Right renal cortex interstitium (tissue), 3 donors: Measurements from ENCODE around the gene BMP2K. TPM values are rescaled to one million over a fixed set of nuclear protein-coding genes. Genes with fewer than 3 reads are reported as not detected.

Source experiments
- DNase-seq, 3 donors: peaks; one replicate each; pipeline ENCODE4 v3.0.0-alpha.2; 2013; ENCODE audit warnings: low read depth in 3 of 3, low spot score in 2 of 3
- polyA plus RNA-seq, 3 donors: library from polyadenylated mRNA; unstranded; fragments of 120-200 nt; gene quantifications; one replicate each; pipeline ENCODE4 v1.2.1, GENCODE V29; 2013; ENCODE audit not compliant: insufficient read length in 3 of 3

BMP2K gene
- polyA plus RNA-seq, 3 donors = 25.1 to 27.1 (median 25.5) TPM

GRCh38 chr4:78923464-78924312 is 147.5 kb downstream of the BMP2K start:
- no peak for DNase-seq

- DNase-seq = no peak
These were observed 150.7 kb downstream of the BMP2K start for GRCh38 chr4:78926826-78927225.

GRCh38 chr4:78928835-78929234 is 152.7 kb downstream of the BMP2K start:
- DNase-seq = no peak

GRCh38 chr4:78930016-78930629 is 154.0 kb downstream of the BMP2K start:
- DNase-seq = no peak

GRCh38 chr4:78936989-78937388 is 160.8 kb downstream of the BMP2K start:
- no peak for DNase-seq

GRCh38 chr4:78937837-78938236 is 161.7 kb downstream of the BMP2K start:
- DNase-seq = no peak

- no peak for DNase-seq
These were observed 162.3 kb downstream of the BMP2K start for GRCh38 chr4:78938474-78938867.

- peak; percentile 45 to 76 (median 59) for DNase-seq
These were observed 162.9 kb downstream of the BMP2K start, which contains the start of gene PAQR3 for GRCh38 chr4:78938868-78939666. Gene PAQR3, minus strand, starts transcription at chr4:78939438. Its CDS starts 214 bp downstream, at chr4:78939224.

GRCh38 chr4:78939667-78940008 is 163.5 kb downstream of the BMP2K start:
- DNase-seq = no peak

GRCh38 chr4:78940752-78941151 is 164.6 kb downstream of the BMP2K start:
- no peak for DNase-seq

- DNase-seq = no peak
These were observed 168.2 kb downstream of the BMP2K start for GRCh38 chr4:78944381-78944780.

- no peak for DNase-seq
These were observed 169.6 kb downstream of the BMP2K start for GRCh38 chr4:78945651-78946179.

- DNase-seq = no peak
These were observed 173.6 kb downstream of the BMP2K start for GRCh38 chr4:78949735-78950134.

GRCh38 chr4:78951862-78952472 is 175.8 kb downstream of the BMP2K start:
- DNase-seq = peak in 1 of 3 donors; percentile 25

GRCh38 chr4:78953231-78953630 is 177.1 kb downstream of the BMP2K start:
- DNase-seq = no peak

- peak in 1 of 3 donors; percentile 23 for DNase-seq
These were observed 177.9 kb downstream of the BMP2K start for GRCh38 chr4:78953769-78954666.

- no peak for DNase-seq
These were observed 180.8 kb downstream of the BMP2K start for GRCh38 chr4:78956975-78957374.

- DNase-seq = no peak
These were observed 184.8 kb downstream of the BMP2K start for GRCh38 chr4:78960926-78961325.
